GM12878 (cell line): ENCODE data around the gene KISS1R. TPM values are rescaled to one million over a fixed set of nuclear protein-coding genes. Genes with fewer than 3 reads are reported as not detected.

ENCODE experiments used
- ASH2L ChIP-seq: fragments of 300-600, 200-600 bp; sonication (generic); IDR thresholded peaks from 2 replicates; pipeline ENCODE4 v1.6.1; 2017; ENCODE audit warnings: low read depth, mild to moderate bottlenecking, borderline replicate concordance
- CREM ChIP-seq: IDR thresholded peaks from 2 replicates; pipeline ENCODE4 v1.6.1; 2014; ENCODE audit warnings: antibody characterized with exemption, low read depth
- DPF2 ChIP-seq: fragments of 450-650 bp; IDR thresholded peaks from 2 replicates; pipeline ENCODE4 v1.6.1; 2017; ENCODE audit warnings: mild to moderate bottlenecking
- HCFC1 ChIP-seq: fragments of 150-350 bp; IDR thresholded peaks from 2 replicates; pipeline ENCODE4 v1.6.1; 2014; ENCODE audit warnings: low read length
- HDGF ChIP-seq: fragments of 450-650 bp; IDR thresholded peaks from 2 replicates; pipeline ENCODE4 v1.6.1; 2016; ENCODE audit warnings: antibody characterized with exemption
- IKZF2 ChIP-seq, 2 experiments: fragments of 450-650 bp; IDR thresholded peaks; 2 replicates each; pipeline ENCODE4 v1.6.1; 2017; ENCODE audit warnings: mild to moderate bottlenecking in 2 of 2, moderate library complexity in 2 of 2
- IRF4 ChIP-seq: IDR thresholded peaks from 2 replicates; pipeline ENCODE4 v1.6.1; 2011; ENCODE audit warnings: low read depth, low read length
- KDM1A ChIP-seq: fragments of 200-600 bp; sonication (generic); IDR thresholded peaks from 2 replicates; pipeline ENCODE4 v1.6.1; 2016; ENCODE audit warnings: borderline replicate concordance
- LARP7 ChIP-seq: fragments of 450-650 bp; IDR thresholded peaks from 2 replicates; pipeline ENCODE4 v1.6.1; 2017; ENCODE audit warnings: mild to moderate bottlenecking
- MTA2 ChIP-seq: fragments of 450-650 bp; IDR thresholded peaks from 2 replicates; pipeline ENCODE4 v1.6.1; 2016; ENCODE audit warnings: low read depth, mild to moderate bottlenecking, moderate library complexity
- MXI1 ChIP-seq: fragments of 150-350 bp; IDR thresholded peaks from 2 replicates; pipeline ENCODE4 v1.6.1; 2011; ENCODE audit warnings: low read depth, mild to moderate bottlenecking, inconsistent platforms, low read length, improper control_type of control experiment
- NR2C2 ChIP-seq: IDR thresholded peaks from 2 replicates; pipeline ENCODE4 v1.6.1; 2011; ENCODE audit warnings: borderline replicate concordance, low read depth; ENCODE audit not compliant: control insufficient read depth, insufficient read length
- RAD51 ChIP-seq: fragments of 450-650 bp; IDR thresholded peaks from 2 replicates; pipeline ENCODE4 v1.6.1; 2016; ENCODE audit warnings: moderate library complexity, mild to moderate bottlenecking, inconsistent platforms
- RFX5 ChIP-seq: IDR thresholded peaks from 2 replicates; pipeline ENCODE4 v1.6.1; 2011; ENCODE audit warnings: low read depth, low read length, improper control_type of control experiment
- SRF ChIP-seq, 2 experiments: IDR thresholded peaks; 2 replicates each; pipeline ENCODE4 v1.6.1; 2011; ENCODE audit warnings: low read depth in 2 of 2, low read length in 2 of 2, mild to moderate bottlenecking in 1 of 2, moderate library complexity in 1 of 2
- SUPT20H ChIP-seq: IDR thresholded peaks from 2 replicates; pipeline ENCODE4 v1.6.1; 2011; ENCODE audit warnings: low read depth, mild to moderate bottlenecking, low read length, moderate library complexity, borderline replicate concordance; ENCODE audit not compliant: control insufficient read depth
- TCF3 ChIP-seq: IDR thresholded peaks from 2 replicates; pipeline ENCODE4 v1.6.1; 2012; ENCODE audit warnings: low read depth, mild to moderate bottlenecking, low read length, borderline replicate concordance; ENCODE audit not compliant: insufficient read depth
- ZNF217 ChIP-seq: fragments of 450-650 bp; IDR thresholded peaks from 2 replicates; pipeline ENCODE4 v1.6.1; 2017; ENCODE audit warnings: antibody characterized with exemption, mild to moderate bottlenecking
- polyA plus RNA-seq, 11 experiments: library from polyadenylated mRNA; depleted of rRNA in 4 of 11; unstranded in 6 of 11; stranded (reverse) in 5 of 11; fragments of >200 nt; fragmentation: Nextera tagmentation in 4 of 11; fragmentation: Illumina TruSeq in 1 of 11; extraction: Ambion mirVana in 4 of 11; extraction: Trizol in 1 of 11; gene quantifications; 1 replicate in 1 of 11; 2 replicates in 10 of 11; pipeline versions ENCODE4 v1.2.1 to v1.2.3, GENCODE V29; 2011 to 2016; ENCODE audit warnings: inconsistent platforms in 2 of 11, missing spikeins in 2 of 11, low read depth in 1 of 11
- total RNA-seq, 4 experiments: library from RNA; depleted of rRNA in 3 of 4; stranded (reverse); fragments of >200 nt in 3 of 4; fragmentation: Illumina TruSeq in 1 of 4; extraction: Trizol in 1 of 4; gene quantifications; 2 replicates each; pipeline versions ENCODE4 v1.2.1 to v1.2.3, GENCODE V29; 2013 to 2021
- TF ChIP-seq, protein P1 (sequence below): fragments of 450-650 bp; formaldehyde crosslinking; IDR thresholded peaks from 2 replicates; pipeline ENCODE4 v1.4.0; 2022; ENCODE audit warnings: mild to moderate bottlenecking, moderate library complexity
- TF ChIP-seq, protein P2 (sequence below), 3 experiments: IDR thresholded peaks in 2 of 3; conservative IDR thresholded peaks in 1 of 3; 2 replicates each; pipeline ENCODE4 v1.5.1; 2011; ENCODE audit warnings: low read depth in 3 of 3, low read length in 3 of 3, mild to moderate bottlenecking in 3 of 3, control low read depth in 2 of 3, moderate library complexity in 2 of 3, inconsistent platforms in 1 of 3, mixed read lengths in 1 of 3; ENCODE audit not compliant: control insufficient read depth in 2 of 3, insufficient read depth in 1 of 3; ENCODE audit errors: extremely low read depth in 1 of 3
- TF ChIP-seq, protein P3 (sequence below): fragments of 450-650 bp; formaldehyde crosslinking; IDR thresholded peaks from 2 replicates; pipeline ENCODE4 v1.5.0; 2022; ENCODE audit warnings: mild to moderate bottlenecking, missing genetic modification characterization
- TF ChIP-seq, protein P4 (sequence below): IDR thresholded peaks from 2 replicates; pipeline ENCODE4 v1.6.1; 2011; ENCODE audit warnings: low read depth, mild to moderate bottlenecking, low read length, moderate library complexity, borderline replicate concordance; ENCODE audit errors: extremely low read depth

KISS1R gene
- total and polyA plus RNA-seq, 10 of the 15 experiments (the other 5 are each of a cell fraction or from before 2014, with no cell fraction given), result 0.13 to 2.7 (median 1.4) TPM; not detected in 3

DNA sequence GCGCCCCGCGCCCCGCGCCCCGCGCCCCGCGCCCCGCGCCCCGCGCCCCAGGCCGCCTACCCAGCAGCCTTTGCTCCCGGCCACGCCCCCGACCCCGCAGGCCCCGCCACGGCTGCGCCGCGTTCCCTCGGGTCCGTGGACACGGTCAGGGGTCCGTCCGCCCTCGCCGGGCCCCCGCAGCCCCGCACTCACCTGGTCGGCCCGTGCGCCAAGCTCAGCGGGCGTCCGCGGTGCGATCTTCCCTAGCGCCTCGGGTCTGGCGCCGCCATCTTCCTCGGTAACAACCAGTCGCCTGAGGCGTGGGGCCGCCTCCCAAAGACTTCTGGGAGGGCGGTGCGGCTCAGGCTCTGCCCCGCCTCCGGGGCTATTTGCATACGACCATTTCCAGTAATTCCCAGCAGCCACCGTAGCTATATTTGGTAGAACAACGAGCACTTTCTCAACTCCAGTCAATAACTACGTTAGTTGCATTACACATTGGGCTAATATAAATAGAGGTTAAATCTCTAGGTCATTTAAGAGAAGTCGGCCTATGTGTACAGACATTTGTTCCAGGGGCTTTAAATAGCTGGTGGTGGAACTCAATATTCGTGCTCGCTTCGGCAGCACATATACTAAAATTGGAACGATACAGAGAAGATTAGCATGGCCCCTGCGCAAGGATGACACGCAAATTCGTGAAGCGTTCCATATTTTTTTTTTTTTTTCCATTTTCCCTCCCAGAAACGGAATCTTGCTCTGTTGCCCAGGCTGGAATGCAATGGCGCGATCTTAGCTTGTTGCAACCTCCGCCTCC is 24.0 kb upstream of the KISS1R start, which contains the start of the genes MED16 and RNU6-9 (continued):
- TF ChIP-seq SRF (IDR thresholded peaks at IDR 0.05; ENCODE audit: low read depth in 2 of 2, low read length in 2 of 2), result no peak
- TF ChIP-seq LARP7, result peak; percentile 34
- TF ChIP-seq, protein P1, sequence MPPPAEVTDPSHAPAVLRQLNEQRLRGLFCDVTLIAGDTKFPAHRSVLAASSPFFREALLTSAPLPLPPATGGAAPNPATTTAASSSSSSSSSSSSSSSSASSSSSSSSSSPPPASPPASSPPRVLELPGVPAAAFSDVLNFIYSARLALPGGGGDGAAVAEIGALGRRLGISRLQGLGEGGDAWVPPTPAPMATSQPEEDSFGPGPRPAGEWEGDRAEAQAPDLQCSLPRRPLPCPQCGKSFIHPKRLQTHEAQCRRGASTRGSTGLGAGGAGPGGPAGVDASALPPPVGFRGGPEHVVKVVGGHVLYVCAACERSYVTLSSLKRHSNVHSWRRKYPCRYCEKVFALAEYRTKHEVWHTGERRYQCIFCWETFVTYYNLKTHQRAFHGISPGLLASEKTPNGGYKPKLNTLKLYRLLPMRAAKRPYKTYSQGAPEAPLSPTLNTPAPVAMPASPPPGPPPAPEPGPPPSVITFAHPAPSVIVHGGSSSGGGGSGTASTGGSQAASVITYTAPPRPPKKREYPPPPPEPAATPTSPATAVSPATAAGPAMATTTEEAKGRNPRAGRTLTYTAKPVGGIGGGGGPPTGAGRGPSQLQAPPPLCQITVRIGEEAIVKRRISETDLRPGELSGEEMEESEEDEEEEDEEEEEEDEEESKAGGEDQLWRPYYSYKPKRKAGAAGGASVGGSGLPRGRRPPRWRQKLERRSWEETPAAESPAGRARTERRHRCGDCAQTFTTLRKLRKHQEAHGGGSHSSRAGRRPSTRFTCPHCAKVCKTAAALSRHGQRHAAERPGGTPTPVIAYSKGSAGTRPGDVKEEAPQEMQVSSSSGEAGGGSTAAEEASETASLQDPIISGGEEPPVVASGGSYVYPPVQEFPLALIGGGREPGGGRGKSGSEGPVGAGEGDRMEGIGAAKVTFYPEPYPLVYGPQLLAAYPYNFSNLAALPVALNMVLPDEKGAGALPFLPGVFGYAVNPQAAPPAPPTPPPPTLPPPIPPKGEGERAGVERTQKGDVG (CRISPR knock-in tag), result no peak
- TF ChIP-seq KDM1A, result no peak
- TF ChIP-seq CREM, result no peak; the same call in 1 of the 2 replicates
- no peak for TF ChIP-seq MXI1
- TF ChIP-seq NR2C2, result no peak
- no peak for TF ChIP-seq TCF3
- no peak for TF ChIP-seq ZNF217
- no peak; the same call in 1 of the 2 replicates for TF ChIP-seq HCFC1
- no peak for TF ChIP-seq MTA2
- peak; percentile 56 to 60 for TF ChIP-seq IKZF2 (IDR thresholded peaks at IDR 0.05)
- no peak for TF ChIP-seq SUPT20H
- TF ChIP-seq, protein P2, sequence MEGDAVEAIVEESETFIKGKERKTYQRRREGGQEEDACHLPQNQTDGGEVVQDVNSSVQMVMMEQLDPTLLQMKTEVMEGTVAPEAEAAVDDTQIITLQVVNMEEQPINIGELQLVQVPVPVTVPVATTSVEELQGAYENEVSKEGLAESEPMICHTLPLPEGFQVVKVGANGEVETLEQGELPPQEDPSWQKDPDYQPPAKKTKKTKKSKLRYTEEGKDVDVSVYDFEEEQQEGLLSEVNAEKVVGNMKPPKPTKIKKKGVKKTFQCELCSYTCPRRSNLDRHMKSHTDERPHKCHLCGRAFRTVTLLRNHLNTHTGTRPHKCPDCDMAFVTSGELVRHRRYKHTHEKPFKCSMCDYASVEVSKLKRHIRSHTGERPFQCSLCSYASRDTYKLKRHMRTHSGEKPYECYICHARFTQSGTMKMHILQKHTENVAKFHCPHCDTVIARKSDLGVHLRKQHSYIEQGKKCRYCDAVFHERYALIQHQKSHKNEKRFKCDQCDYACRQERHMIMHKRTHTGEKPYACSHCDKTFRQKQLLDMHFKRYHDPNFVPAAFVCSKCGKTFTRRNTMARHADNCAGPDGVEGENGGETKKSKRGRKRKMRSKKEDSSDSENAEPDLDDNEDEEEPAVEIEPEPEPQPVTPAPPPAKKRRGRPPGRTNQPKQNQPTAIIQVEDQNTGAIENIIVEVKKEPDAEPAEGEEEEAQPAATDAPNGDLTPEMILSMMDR (IDR thresholded peaks at IDR 0.05 in 2 of 3, conservative IDR thresholded peaks at IDR 0.05 in 1 of 3; ENCODE audit: control insufficient read depth in 2 of 3, extremely low read depth in 1 of 3, insufficient read depth in 1 of 3, low read depth in 3 of 3, low read length in 3 of 3), result no peak
- TF ChIP-seq DPF2, result peak; percentile 43; the same call in 1 of the 2 replicates
- TF ChIP-seq, protein P3, sequence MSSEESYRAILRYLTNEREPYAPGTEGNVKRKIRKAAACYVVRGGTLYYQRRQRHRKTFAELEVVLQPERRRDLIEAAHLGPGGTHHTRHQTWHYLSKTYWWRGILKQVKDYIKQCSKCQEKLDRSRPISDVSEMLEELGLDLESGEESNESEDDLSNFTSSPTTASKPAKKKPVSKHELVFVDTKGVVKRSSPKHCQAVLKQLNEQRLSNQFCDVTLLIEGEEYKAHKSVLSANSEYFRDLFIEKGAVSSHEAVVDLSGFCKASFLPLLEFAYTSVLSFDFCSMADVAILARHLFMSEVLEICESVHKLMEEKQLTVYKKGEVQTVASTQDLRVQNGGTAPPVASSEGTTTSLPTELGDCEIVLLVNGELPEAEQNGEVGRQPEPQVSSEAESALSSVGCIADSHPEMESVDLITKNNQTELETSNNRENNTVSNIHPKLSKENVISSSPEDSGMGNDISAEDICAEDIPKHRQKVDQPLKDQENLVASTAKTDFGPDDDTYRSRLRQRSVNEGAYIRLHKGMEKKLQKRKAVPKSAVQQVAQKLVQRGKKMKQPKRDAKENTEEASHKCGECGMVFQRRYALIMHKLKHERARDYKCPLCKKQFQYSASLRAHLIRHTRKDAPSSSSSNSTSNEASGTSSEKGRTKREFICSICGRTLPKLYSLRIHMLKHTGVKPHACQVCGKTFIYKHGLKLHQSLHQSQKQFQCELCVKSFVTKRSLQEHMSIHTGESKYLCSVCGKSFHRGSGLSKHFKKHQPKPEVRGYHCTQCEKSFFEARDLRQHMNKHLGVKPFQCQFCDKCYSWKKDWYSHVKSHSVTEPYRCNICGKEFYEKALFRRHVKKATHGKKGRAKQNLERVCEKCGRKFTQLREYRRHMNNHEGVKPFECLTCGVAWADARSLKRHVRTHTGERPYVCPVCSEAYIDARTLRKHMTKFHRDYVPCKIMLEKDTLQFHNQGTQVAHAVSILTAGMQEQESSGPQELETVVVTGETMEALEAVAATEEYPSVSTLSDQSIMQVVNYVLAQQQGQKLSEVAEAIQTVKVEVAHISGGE (CRISPR knock-in tag), result no peak
- no peak for TF ChIP-seq HDGF
- TF ChIP-seq, protein P4, sequence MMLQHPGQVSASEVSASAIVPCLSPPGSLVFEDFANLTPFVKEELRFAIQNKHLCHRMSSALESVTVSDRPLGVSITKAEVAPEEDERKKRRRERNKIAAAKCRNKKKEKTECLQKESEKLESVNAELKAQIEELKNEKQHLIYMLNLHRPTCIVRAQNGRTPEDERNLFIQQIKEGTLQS, result no peak
- no peak for TF ChIP-seq RAD51
- TF ChIP-seq IRF4, result no peak
- TF ChIP-seq RFX5, result no peak
- peak; percentile 70; the same call in 1 of the 2 replicates for TF ChIP-seq ASH2L
